HEK293 (cell line): ENCODE results near the gene ZNF467.
A peak's percentile ranks its signal among the peaks of the same experiment; 100 is the strongest.

Experiments
- CTCF ChIA-PET: fragments of 350-600 bp; formaldehyde crosslinking; extraction: SDS; loops from one replicate; lab custom pipeline; 2021; ENCODE audit warnings: antibody characterized with exemption; lab: Yijun Ruan, JAX
- POLR2A ChIA-PET: fragments of 300-600 bp; formaldehyde crosslinking; extraction: SDS; loops from one replicate; lab custom pipeline; 2020; ENCODE audit warnings: antibody characterized with exemption, inconsistent platforms; lab: Yijun Ruan, JAX
- H3K27ac ChIP-seq: fragments of 200-500 bp; sonication (Bioruptor generic); 2 replicates; pipeline ENCODE4 v1.5.1; 2014; ENCODE audit warnings: low read depth, low read length, control low read depth, inconsistent platforms; ENCODE audit errors: extremely low read depth
- H3K36me3 ChIP-seq, 2 experiments: fragments of 200-500 bp in 1 of 2; sonication (Bioruptor generic) in 1 of 2; 1 replicate in 1 of 2; 2 replicates in 1 of 2; pipeline ENCODE4 v1.5.1; 2014 to 2017; ENCODE audit warnings: inconsistent platforms in 2 of 2, low read length in 2 of 2; ENCODE audit not compliant: control insufficient read depth in 2 of 2, insufficient read depth in 1 of 2
- H3K4me1 ChIP-seq: fragments of 200-500 bp; sonication (Bioruptor generic); 2 replicates; pipeline ENCODE4 v1.5.1; 2014; ENCODE audit warnings: mild to moderate bottlenecking, low read length, inconsistent platforms; ENCODE audit not compliant: control insufficient read depth, insufficient read depth
- H3K4me3 ChIP-seq: 2 replicates; pipeline ENCODE4 v1.5.1; 2011; ENCODE audit warnings: low read depth, mild to moderate bottlenecking, control low read depth, low read length, moderate library complexity
- H3K9me3 ChIP-seq: fragments of 200-500 bp; sonication (Bioruptor generic); 2 replicates; pipeline ENCODE4 v1.5.1; 2014; ENCODE audit warnings: low read depth, low read length, inconsistent platforms; ENCODE audit not compliant: control insufficient read depth, insufficient read depth
- BCL11A ChIP-seq: fragments of 450-650 bp; formaldehyde crosslinking; IDR thresholded peaks from 2 replicates; pipeline ENCODE4 v1.5.1; 2016; ENCODE audit warnings: low read depth, missing biosample characterization, missing genetic modification characterization
- BCL6B ChIP-seq: fragments of 450-650 bp; formaldehyde crosslinking; IDR thresholded peaks from 2 replicates; pipeline ENCODE4 v1.5.1; 2017; ENCODE audit warnings: missing biosample characterization, missing genetic modification characterization
- GLI2 ChIP-seq: fragments of 450-650 bp; formaldehyde crosslinking; IDR thresholded peaks from 2 replicates; pipeline ENCODE4; 2017; ENCODE audit warnings: missing biosample characterization, missing genetic modification characterization, low read depth, borderline replicate concordance
- GLIS1 ChIP-seq: fragments of 450-650 bp; formaldehyde crosslinking; IDR thresholded peaks from 2 replicates; pipeline ENCODE4 v1.5.1; 2016; ENCODE audit warnings: missing biosample characterization, missing genetic modification characterization
- GLIS2 ChIP-seq: fragments of 450-650 bp; formaldehyde crosslinking; IDR thresholded peaks from 2 replicates; pipeline ENCODE4 v1.5.1; 2016; ENCODE audit warnings: missing biosample characterization, missing genetic modification characterization
- KLF10 ChIP-seq: fragments of 450-650 bp; IDR thresholded peaks from 2 replicates; pipeline ENCODE4 v1.5.1; 2018; ENCODE audit warnings: missing biosample characterization, mild to moderate bottlenecking, missing genetic modification characterization
- SCRT1 ChIP-seq: fragments of 450-650 bp; formaldehyde crosslinking; IDR thresholded peaks from 2 replicates; pipeline ENCODE4 v1.5.1; 2016; ENCODE audit warnings: missing biosample characterization, missing genetic modification characterization, borderline replicate concordance
- SCRT2 ChIP-seq: fragments of 450-650 bp; formaldehyde crosslinking; IDR thresholded peaks from 2 replicates; pipeline ENCODE4 v1.5.1; 2016; ENCODE audit warnings: missing biosample characterization, missing genetic modification characterization
- ZBTB10 ChIP-seq: fragments of 450-650 bp; formaldehyde crosslinking; IDR thresholded peaks from 2 replicates; pipeline ENCODE4 v1.5.1; 2016; ENCODE audit warnings: missing biosample characterization, missing genetic modification characterization
- ZBTB7A ChIP-seq: fragments of 450-650 bp; formaldehyde crosslinking; IDR thresholded peaks from 2 replicates; pipeline ENCODE4 v1.5.1; 2016; ENCODE audit warnings: low read depth, missing biosample characterization, missing genetic modification characterization
- ZNF169 ChIP-seq: fragments of 450-650 bp; formaldehyde crosslinking; IDR thresholded peaks from 2 replicates; pipeline ENCODE4 v1.5.1; 2016; ENCODE audit warnings: missing biosample characterization, missing genetic modification characterization
- ZNF302 ChIP-seq: fragments of 450-650 bp; formaldehyde crosslinking; IDR thresholded peaks from 2 replicates; pipeline ENCODE4 v1.5.1; 2016; ENCODE audit warnings: missing biosample characterization, missing genetic modification characterization, low read depth
- ZNF394 ChIP-seq: fragments of 450-650 bp; formaldehyde crosslinking; IDR thresholded peaks from 2 replicates; pipeline ENCODE4 v1.5.1; 2016; ENCODE audit warnings: missing biosample characterization, missing genetic modification characterization, mild to moderate bottlenecking, moderate library complexity, borderline replicate concordance
- ZNF48 ChIP-seq: fragments of 450-650 bp; formaldehyde crosslinking; IDR thresholded peaks from 2 replicates; pipeline ENCODE4 v1.5.1; 2016; ENCODE audit warnings: missing biosample characterization, missing genetic modification characterization
- ZNF510 ChIP-seq: fragments of 450-650 bp; formaldehyde crosslinking; IDR thresholded peaks from 2 replicates; pipeline ENCODE4 v1.5.1; 2018; ENCODE audit warnings: mild to moderate bottlenecking, missing genetic modification characterization, missing biosample characterization; ENCODE audit not compliant: insufficient replicate concordance
- ZNF548 ChIP-seq: fragments of 450-650 bp; formaldehyde crosslinking; IDR thresholded peaks from 2 replicates; pipeline ENCODE4 v1.5.1; 2016; ENCODE audit warnings: missing biosample characterization, missing genetic modification characterization
- ZNF670 ChIP-seq: fragments of 450-650 bp; formaldehyde crosslinking; IDR thresholded peaks from 2 replicates; pipeline ENCODE4 v1.5.1; 2016; ENCODE audit warnings: missing biosample characterization, missing genetic modification characterization, low read depth
- ZNF677 ChIP-seq: fragments of 450-650 bp; IDR thresholded peaks from 2 replicates; pipeline ENCODE4 v1.5.0; 2018; ENCODE audit warnings: missing biosample characterization, mild to moderate bottlenecking, missing genetic modification characterization, moderate library complexity
- ZNF704 ChIP-seq: fragments of 450-650 bp; formaldehyde crosslinking; IDR thresholded peaks from 2 replicates; pipeline ENCODE4 v1.5.1; 2016; ENCODE audit warnings: missing biosample characterization, missing genetic modification characterization
- TF ChIP-seq, protein P1 (sequence below): fragments of 450-650 bp; formaldehyde crosslinking; IDR thresholded peaks from 2 replicates; pipeline ENCODE4 v1.5.1; 2017; ENCODE audit warnings: missing biosample characterization, missing genetic modification characterization
- TF ChIP-seq, protein P2 (sequence below): fragments of 450-650 bp; formaldehyde crosslinking; IDR thresholded peaks from 2 replicates; pipeline ENCODE4 v1.5.1; 2016; ENCODE audit warnings: missing biosample characterization, missing genetic modification characterization, borderline replicate concordance

The ZNF467 gene

GRCh38 chr7:149735181-149735602 is 38.2 kb downstream of the ZNF467 start:
- ChIA-PET CTCF (interaction anchor here (0.7 to 2.7 kb wide), 4 partner anchors 16 to 100 kb away, joined by 3 to 10 read pairs (median 4); no protein-coding TSS in a partner anchor), POLR2A (interaction anchor here (1.1 to 3.0 kb wide), 2 partner anchors 11 to 73 kb away, joined by 3 to 8 read pairs; no protein-coding TSS in a partner anchor)
- no peak overlapping the region for H3K4me3 ChIP-seq
- no peaks in the 10 kb centered on the region for H3K9me3 ChIP-seq
- H3K36me3 ChIP-seq, result peaks cover 0 to 48% of the 10 kb centered on the region in 2 experiments; a peak in 1 of 3 replicates
- H3K27ac ChIP-seq, result no peak overlapping the region
- H3K4me1 ChIP-seq, result no peaks in the 10 kb centered on the region
- TF ChIP-seq ZBTB7A (tag by site-specific recombination), result no peak
- peak; percentile 93 for TF ChIP-seq SCRT2 (tag by site-specific recombination)
- no peak for TF ChIP-seq ZNF48 (tag by site-specific recombination)
- TF ChIP-seq SCRT1 (tag by site-specific recombination), result peak; percentile 71

- Histone ChIP-seq H3K4me3 (no peak overlapping the region), H3K9me3 (no peaks in the 10 kb centered on the region), H3K27ac (no peak overlapping the region), H3K36me3 (peaks cover 0 to 53% of the 10 kb centered on the region in 2 experiments; a peak in 1 of 3 replicates), H3K4me1 (no peaks in the 10 kb centered on the region)
- ChIA-PET CTCF (interaction anchor here (0.5 to 2.3 kb wide), 3 partner anchors 7 to 624 kb away, joined by 3 to 12 read pairs (median 4); no protein-coding TSS in a partner anchor), POLR2A (no interaction called here)
- TF ChIP-seq ZNF677 (tag by site-specific recombination) (no peak), GLIS2 (tag by site-specific recombination) (no peak), GLI2 (tag by site-specific recombination) (no peak), KLF10 (tag by site-specific recombination) (no peak), ZNF670 (no peak)
- TF ChIP-seq, protein P1, sequence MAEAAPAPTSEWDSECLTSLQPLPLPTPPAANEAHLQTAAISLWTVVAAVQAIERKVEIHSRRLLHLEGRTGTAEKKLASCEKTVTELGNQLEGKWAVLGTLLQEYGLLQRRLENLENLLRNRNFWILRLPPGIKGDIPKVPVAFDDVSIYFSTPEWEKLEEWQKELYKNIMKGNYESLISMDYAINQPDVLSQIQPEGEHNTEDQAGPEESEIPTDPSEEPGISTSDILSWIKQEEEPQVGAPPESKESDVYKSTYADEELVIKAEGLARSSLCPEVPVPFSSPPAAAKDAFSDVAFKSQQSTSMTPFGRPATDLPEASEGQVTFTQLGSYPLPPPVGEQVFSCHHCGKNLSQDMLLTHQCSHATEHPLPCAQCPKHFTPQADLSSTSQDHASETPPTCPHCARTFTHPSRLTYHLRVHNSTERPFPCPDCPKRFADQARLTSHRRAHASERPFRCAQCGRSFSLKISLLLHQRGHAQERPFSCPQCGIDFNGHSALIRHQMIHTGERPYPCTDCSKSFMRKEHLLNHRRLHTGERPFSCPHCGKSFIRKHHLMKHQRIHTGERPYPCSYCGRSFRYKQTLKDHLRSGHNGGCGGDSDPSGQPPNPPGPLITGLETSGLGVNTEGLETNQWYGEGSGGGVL (tag by site-specific recombination), result no peak
Measured at GRCh38 chr7:149734791-149735075, 38.7 kb downstream of the ZNF467 start.

GRCh38 chr7:149733924-149734790 is 39.2 kb downstream of the ZNF467 start:
- ChIA-PET CTCF (interaction anchor here (0.5 to 2.3 kb wide), 3 partner anchors 8 to 624 kb away, joined by 3 to 12 read pairs (median 4); no protein-coding TSS in a partner anchor), POLR2A (no interaction called here)
- no peak overlapping the region for H3K27ac ChIP-seq
- no peaks in the 10 kb centered on the region for H3K9me3 ChIP-seq
- H3K4me1 ChIP-seq, result no peaks in the 10 kb centered on the region
- peaks cover 0 to 58% of the 10 kb centered on the region in 2 experiments; a peak in 1 of 3 replicates for H3K36me3 ChIP-seq
- no peak overlapping the region for H3K4me3 ChIP-seq
- no peak for TF ChIP-seq ZNF510 (tag by site-specific recombination)
- no peak for TF ChIP-seq KLF10 (tag by site-specific recombination)
- no peak for TF ChIP-seq ZNF548
- TF ChIP-seq GLIS1, result peak; percentile 32; the same call in 1 of the 2 replicates
- TF ChIP-seq, protein P2, sequence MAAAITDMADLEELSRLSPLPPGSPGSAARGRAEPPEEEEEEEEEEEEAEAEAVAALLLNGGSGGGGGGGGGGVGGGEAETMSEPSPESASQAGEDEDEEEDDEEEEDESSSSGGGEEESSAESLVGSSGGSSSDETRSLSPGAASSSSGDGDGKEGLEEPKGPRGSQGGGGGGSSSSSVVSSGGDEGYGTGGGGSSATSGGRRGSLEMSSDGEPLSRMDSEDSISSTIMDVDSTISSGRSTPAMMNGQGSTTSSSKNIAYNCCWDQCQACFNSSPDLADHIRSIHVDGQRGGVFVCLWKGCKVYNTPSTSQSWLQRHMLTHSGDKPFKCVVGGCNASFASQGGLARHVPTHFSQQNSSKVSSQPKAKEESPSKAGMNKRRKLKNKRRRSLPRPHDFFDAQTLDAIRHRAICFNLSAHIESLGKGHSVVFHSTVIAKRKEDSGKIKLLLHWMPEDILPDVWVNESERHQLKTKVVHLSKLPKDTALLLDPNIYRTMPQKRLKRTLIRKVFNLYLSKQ (tag by site-specific recombination), result no peak
- no peak for TF ChIP-seq ZNF394 (tag by site-specific recombination)
- no peak for TF ChIP-seq ZNF704
- TF ChIP-seq ZNF169 (tag by site-specific recombination), result no peak
- TF ChIP-seq BCL6B, result no peak
- no peak for TF ChIP-seq ZNF302 (tag by site-specific recombination)
- TF ChIP-seq BCL11A, result no peak
- no peak for TF ChIP-seq ZBTB10 (tag by site-specific recombination)
